Natural killer cell (primary cell): ENCODE measurements around the gene ARHGAP26. TPM values are rescaled to one million over a fixed set of nuclear protein-coding genes. Genes with fewer than 3 reads are reported as not detected.

Experiments used
- ATAC-seq, 3 donors: fragments of 150-1000 bp in 2 of 3; fragments of 200-7000 bp in 1 of 3; cut with Tn5 transposase; 1 replicate in 1 of 3; 2 replicates in 2 of 3; pipeline ENCODE4 v1.10.0; 2021; ENCODE audit warnings: mild to moderate bottlenecking in 2 of 3, moderate library complexity in 2 of 3
- DNase-seq, 2 donors: peaks; one replicate each; pipeline versions ENCODE4 v3.0.0 to v3.0.0-alpha.2; 2013 to 2021; ENCODE audit warnings: mixed read lengths in 1 of 2
- H3K27ac ChIP-seq: one replicate; pipeline ENCODE4 v1.5.1; 2013; ENCODE audit warnings: mild to moderate bottlenecking, low read length
- H3K27me3 ChIP-seq: one replicate; pipeline ENCODE4 v1.6.1; 2013; ENCODE audit warnings: low read length; ENCODE audit not compliant: control insufficient read depth, insufficient read depth
- H3K36me3 ChIP-seq: one replicate; pipeline ENCODE4 v1.6.1; 2013; ENCODE audit warnings: low read length; ENCODE audit not compliant: control insufficient read depth, insufficient read depth
- H3K4me1 ChIP-seq: one replicate; pipeline ENCODE4 v1.6.1; 2013; ENCODE audit warnings: low read length; ENCODE audit not compliant: control insufficient read depth, insufficient read depth
- H3K4me3 ChIP-seq: one replicate; pipeline ENCODE4 v1.5.1; 2013; ENCODE audit warnings: low read length
- H3K9me3 ChIP-seq: one replicate; pipeline ENCODE4 v1.6.1; 2013; ENCODE audit warnings: low read length; ENCODE audit not compliant: control insufficient read depth, insufficient read depth
- H3K27ac Mint-ChIP-seq, 2 donors: one replicate each; pipeline ENCODE4 v1.8.0; 2022; ENCODE audit warnings: mild to moderate bottlenecking in 2 of 2, mixed read lengths in 2 of 2, moderate library complexity in 1 of 2
- H3K27me3 Mint-ChIP-seq, 2 donors: one replicate each; pipeline ENCODE4 v1.8.0; 2022; ENCODE audit warnings: low read depth in 2 of 2, mixed read lengths in 2 of 2
- H3K36me3 Mint-ChIP-seq: one replicate; pipeline ENCODE4 v1.8.0; 2022; ENCODE audit warnings: mixed read lengths
- H3K4me1 Mint-ChIP-seq, 2 donors: one replicate each; pipeline ENCODE4 v1.8.0; 2022; ENCODE audit warnings: mixed read lengths in 2 of 2
- H3K4me3 Mint-ChIP-seq: one replicate; pipeline ENCODE4 v1.8.0; 2022; ENCODE audit warnings: mild to moderate bottlenecking, moderate library complexity, mixed read lengths
- H3K9me3 Mint-ChIP-seq, 2 donors: one replicate each; pipeline ENCODE4 v1.8.0; 2022; ENCODE audit warnings: mixed read lengths in 2 of 2
- WGBS: methylation state at CpG from one replicate; pipeline ENCODE4 v1.1.7; 2013; ENCODE audit warnings: missing lambda C conversion rate; ENCODE audit not compliant: insufficient coverage; 5-methylcytosine and 5-hydroxymethylcytosine counted together
- intact Hi-C: fragments of 100-400 bp; cut with micrococcal nuclease; formaldehyde crosslinking; loops from one replicate; pipeline ENCODE4 v1.14.2; 2022
- total RNA-seq, 4 donors: library from RNA; stranded (reverse); fragments of 120-200 nt in 1 of 4; gene quantifications; one replicate each; pipeline versions ENCODE4 v1.2.3 to v1.2.4, GENCODE V29; 2013 to 2022
- TF ChIP-seq, protein P1 (sequence below): fragments of 200-600 bp; IDR thresholded peaks from one replicate; pipeline ENCODE4 v1.8.0; 2022; ENCODE audit warnings: antibody characterized with exemption

Gene ARHGAP26
- total RNA-seq, 3 donors from 2014 or later (not counting 1 experiment from before 2014, with no cell fraction given): 153 to 159 (median 158) TPM

DNA sequence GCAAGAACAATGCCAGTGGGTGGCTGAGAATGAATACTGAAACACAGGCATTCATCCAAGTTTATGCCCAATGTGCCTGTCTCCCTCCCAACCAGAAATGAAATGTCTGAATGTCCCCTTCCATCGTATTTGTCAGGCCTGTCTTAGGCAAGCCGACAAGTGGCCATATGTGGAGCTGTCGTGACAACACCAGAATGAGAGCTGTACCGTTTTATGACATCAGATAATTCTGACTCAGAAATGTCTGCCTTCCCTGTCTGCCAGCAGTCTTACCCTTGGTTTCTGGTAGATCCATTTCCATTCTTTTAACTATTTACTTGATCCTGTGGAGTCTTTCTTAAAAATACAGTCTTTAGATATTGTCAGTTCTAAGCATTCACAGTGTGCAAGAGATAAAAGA, 421.5 kb downstream of the ARHGAP26 start:
- H3K4me3 ChIP-seq: no peak overlapping the region
- no peaks in the 10 kb centered on the region for H3K4me1 ChIP-seq
- Mint-ChIP-seq H3K27me3 (no peaks in the 10 kb centered on the region), H3K27ac (no peak overlapping the region), H3K36me3 (peaks cover 9% of the 10 kb centered on the region), H3K4me1 (peaks cover 20 to 22% of the 10 kb centered on the region in 2 donors), H3K4me3 (no peak overlapping the region), H3K9me3 (no peaks in the 10 kb centered on the region)
- TF ChIP-seq, protein P1, sequence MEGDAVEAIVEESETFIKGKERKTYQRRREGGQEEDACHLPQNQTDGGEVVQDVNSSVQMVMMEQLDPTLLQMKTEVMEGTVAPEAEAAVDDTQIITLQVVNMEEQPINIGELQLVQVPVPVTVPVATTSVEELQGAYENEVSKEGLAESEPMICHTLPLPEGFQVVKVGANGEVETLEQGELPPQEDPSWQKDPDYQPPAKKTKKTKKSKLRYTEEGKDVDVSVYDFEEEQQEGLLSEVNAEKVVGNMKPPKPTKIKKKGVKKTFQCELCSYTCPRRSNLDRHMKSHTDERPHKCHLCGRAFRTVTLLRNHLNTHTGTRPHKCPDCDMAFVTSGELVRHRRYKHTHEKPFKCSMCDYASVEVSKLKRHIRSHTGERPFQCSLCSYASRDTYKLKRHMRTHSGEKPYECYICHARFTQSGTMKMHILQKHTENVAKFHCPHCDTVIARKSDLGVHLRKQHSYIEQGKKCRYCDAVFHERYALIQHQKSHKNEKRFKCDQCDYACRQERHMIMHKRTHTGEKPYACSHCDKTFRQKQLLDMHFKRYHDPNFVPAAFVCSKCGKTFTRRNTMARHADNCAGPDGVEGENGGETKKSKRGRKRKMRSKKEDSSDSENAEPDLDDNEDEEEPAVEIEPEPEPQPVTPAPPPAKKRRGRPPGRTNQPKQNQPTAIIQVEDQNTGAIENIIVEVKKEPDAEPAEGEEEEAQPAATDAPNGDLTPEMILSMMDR: no peak
- intact Hi-C loops: loop anchor here (10.0 kb wide), 1 partner anchor 633 kb away; no protein-coding TSS in a partner anchor
- DNase-seq (no peak), ATAC-seq (no peak)
- H3K27me3 ChIP-seq: no peaks in the 10 kb centered on the region
- no peaks in the 10 kb centered on the region for H3K36me3 ChIP-seq
- WGBS: 98% methylated on average over 4 of the region's 4 CpGs
- peaks cover 5% of the 10 kb centered on the region for H3K9me3 ChIP-seq
- no peak overlapping the region for H3K27ac ChIP-seq

DNA sequence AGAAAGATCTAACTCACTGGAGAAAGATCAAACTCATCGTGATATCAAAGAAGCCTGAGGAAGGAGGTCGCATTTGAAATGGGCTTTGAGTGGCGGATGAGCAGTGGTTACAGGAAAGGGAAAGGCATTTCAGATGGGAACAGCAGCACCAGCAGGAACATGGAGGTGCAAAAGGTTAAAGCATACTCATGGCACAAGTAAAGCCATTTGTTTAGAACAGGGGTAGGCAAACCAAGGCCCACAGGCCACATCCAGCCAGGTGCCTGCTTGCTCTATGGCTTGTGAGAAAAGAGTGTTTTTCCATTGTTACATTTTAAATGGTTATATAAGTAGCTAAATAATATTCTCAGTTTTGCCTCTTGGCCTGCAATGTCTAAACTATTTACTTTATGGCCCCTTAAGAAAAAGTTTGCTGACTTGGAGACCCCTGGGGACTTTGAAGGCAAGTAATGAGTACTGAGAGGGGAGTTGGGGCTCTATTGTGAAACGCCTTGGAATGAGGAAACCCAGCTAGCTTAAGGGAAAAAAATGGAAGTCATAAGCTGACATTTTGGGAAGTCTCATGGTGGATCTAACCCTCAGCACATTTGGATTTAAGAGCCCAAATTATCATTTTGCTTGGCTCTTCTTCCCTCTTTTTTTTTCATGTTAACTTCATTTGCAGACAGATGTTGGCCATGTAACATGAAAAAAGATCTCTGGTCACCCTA, 422.2 kb downstream of the ARHGAP26 start:
- WGBS: 98% methylated on average over 4 of the region's 4 CpGs
- no peaks in the 10 kb centered on the region for H3K9me3 Mint-ChIP-seq

DNA sequence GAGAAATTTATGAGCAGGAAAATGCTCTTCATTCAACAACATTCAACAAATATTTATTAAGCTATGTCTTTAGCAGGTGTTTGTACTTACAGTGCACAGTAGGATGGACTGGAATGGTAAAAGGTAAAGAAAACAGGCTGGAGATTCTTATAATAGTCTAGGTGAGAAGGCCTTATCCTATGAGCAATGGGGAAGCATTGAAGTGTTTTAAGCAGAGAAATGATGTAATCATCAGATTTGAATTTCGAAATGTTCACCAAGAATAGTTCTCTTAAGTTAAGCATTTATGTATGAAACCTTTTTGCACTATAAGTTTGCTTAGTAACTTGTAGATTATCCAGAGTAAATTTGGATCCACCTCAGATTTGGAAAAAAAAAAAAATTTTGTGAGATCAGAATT, 424.0 kb downstream of the ARHGAP26 start:
- Mint-ChIP-seq H3K36me3 (peaks cover 9% of the 10 kb centered on the region), H3K9me3 (no peaks in the 10 kb centered on the region), H3K27ac (no peak overlapping the region), H3K4me3 (no peak overlapping the region), H3K4me1 (peaks cover 19 to 24% of the 10 kb centered on the region in 2 donors), H3K27me3 (no peaks in the 10 kb centered on the region)
- H3K27ac ChIP-seq: no peak overlapping the region
- H3K9me3 ChIP-seq: peaks cover 5% of the 10 kb centered on the region
- intact Hi-C loops: loop anchor here (10.0 kb wide), 1 partner anchor 631 kb away; no protein-coding TSS in a partner anchor
- H3K27me3 ChIP-seq: no peaks in the 10 kb centered on the region
- H3K4me1 ChIP-seq: no peaks in the 10 kb centered on the region
- TF ChIP-seq, protein P1: no peak
- no peaks in the 10 kb centered on the region for H3K36me3 ChIP-seq
- H3K4me3 ChIP-seq: no peak overlapping the region
- no CpG with 5 or more reads among the region's 1 CpG for WGBS
- no peak for DNase-seq
- no peak for ATAC-seq

More for the DNA sequence above, 422.2 kb downstream of the ARHGAP26 start:
- Mint-ChIP-seq H3K27me3 (no peaks in the 10 kb centered on the region), H3K27ac (no peak overlapping the region), H3K4me1 (peaks cover 25 to 27% of the 10 kb centered on the region in 2 donors), H3K36me3 (peaks cover 9% of the 10 kb centered on the region), H3K4me3 (no peak overlapping the region)
- ATAC-seq (no peak), DNase-seq (no peak)
- Histone ChIP-seq H3K27ac (no peak overlapping the region), H3K27me3 (no peaks in the 10 kb centered on the region), H3K4me1 (no peaks in the 10 kb centered on the region), H3K4me3 (no peak overlapping the region), H3K36me3 (no peaks in the 10 kb centered on the region), H3K9me3 (peaks cover 5% of the 10 kb centered on the region)
- TF ChIP-seq, protein P1: no peak
- intact Hi-C loops: loop anchor here (10.0 kb wide), 1 partner anchor 632 kb away; no protein-coding TSS in a partner anchor
